GM12878 (cell line): ENCODE measurements around the gene ATXN1L. TPM values are rescaled to one million over a fixed set of nuclear protein-coding genes. Genes with fewer than 3 reads are reported as not detected.
A peak's percentile ranks its signal among the peaks of the same experiment; 100 is the strongest.

ENCODE experiments used
- CBX3 ChIP-seq: fragments of 200-600 bp; sonication (generic); IDR thresholded peaks from 2 replicates; pipeline ENCODE4 v1.6.1; 2016; ENCODE audit warnings: low read depth, borderline replicate concordance
- ESRRA ChIP-seq: IDR thresholded peaks from 2 replicates; pipeline ENCODE4 v1.6.1; 2012; ENCODE audit warnings: mild to moderate bottlenecking, low read length, improper control_type of control experiment
- HCFC1 ChIP-seq: fragments of 150-350 bp; IDR thresholded peaks from 2 replicates; pipeline ENCODE4 v1.6.1; 2014; ENCODE audit warnings: low read length
- IKZF1 ChIP-seq: fragments of 450-650 bp; conservative IDR thresholded peaks from 2 replicates; pipeline ENCODE4 v1.6.1; 2017; ENCODE audit warnings: antibody characterized with exemption, mild to moderate bottlenecking
- KAT2A ChIP-seq: conservative IDR thresholded peaks from 2 replicates; pipeline ENCODE4 v1.6.1; 2011; ENCODE audit warnings: low read depth, low read length; ENCODE audit not compliant: control insufficient read depth
- MXI1 ChIP-seq: fragments of 150-350 bp; IDR thresholded peaks from 2 replicates; pipeline ENCODE4 v1.6.1; 2011; ENCODE audit warnings: low read depth, mild to moderate bottlenecking, inconsistent platforms, low read length, improper control_type of control experiment
- MYB ChIP-seq: fragments of 150-350 bp; IDR thresholded peaks from 2 replicates; pipeline ENCODE4 v1.6.1; 2014; ENCODE audit warnings: mild to moderate bottlenecking, low read depth, low read length, borderline replicate concordance
- POLR2A ChIP-seq: IDR thresholded peaks from 2 replicates; pipeline ENCODE4 v1.6.1; 2011; ENCODE audit warnings: low read depth, mild to moderate bottlenecking, low read length
- POLR2AphosphoS5 ChIP-seq: IDR thresholded peaks from 2 replicates; pipeline ENCODE4 v1.6.1; 2011; ENCODE audit warnings: mild to moderate bottlenecking, low read length, inconsistent platforms
- RAD21 ChIP-seq: IDR thresholded peaks from 2 replicates; pipeline ENCODE4 v1.6.1; 2011; ENCODE audit warnings: mild to moderate bottlenecking, low read depth, low read length, moderate library complexity; ENCODE audit not compliant: insufficient read depth
- SIX5 ChIP-seq: IDR thresholded peaks from 2 replicates; pipeline ENCODE4 v1.6.1; 2011; ENCODE audit warnings: mild to moderate bottlenecking, low read depth, low read length, moderate library complexity; ENCODE audit not compliant: severe bottlenecking
- STAT3 ChIP-seq: IDR thresholded peaks from 2 replicates; pipeline ENCODE4 v1.6.1; 2011; ENCODE audit warnings: low read depth, low read length, improper control_type of control experiment
- TCF3 ChIP-seq: IDR thresholded peaks from 2 replicates; pipeline ENCODE4 v1.6.1; 2012; ENCODE audit warnings: low read depth, mild to moderate bottlenecking, low read length, borderline replicate concordance; ENCODE audit not compliant: insufficient read depth
- YBX1 ChIP-seq: fragments of 450-650 bp; IDR thresholded peaks from 2 replicates; pipeline ENCODE4 v1.6.1; 2016; ENCODE audit warnings: antibody characterized with exemption
- polyA plus RNA-seq, 11 experiments: library from polyadenylated mRNA; depleted of rRNA in 4 of 11; unstranded in 6 of 11; stranded (reverse) in 5 of 11; fragments of >200 nt; fragmentation: Nextera tagmentation in 4 of 11; fragmentation: Illumina TruSeq in 1 of 11; extraction: Ambion mirVana in 4 of 11; extraction: Trizol in 1 of 11; gene quantifications; 1 replicate in 1 of 11; 2 replicates in 10 of 11; pipeline versions ENCODE4 v1.2.1 to v1.2.3, GENCODE V29; 2011 to 2016; ENCODE audit warnings: inconsistent platforms in 2 of 11, missing spikeins in 2 of 11, low read depth in 1 of 11
- total RNA-seq, 4 experiments: library from RNA; depleted of rRNA in 3 of 4; stranded (reverse); fragments of >200 nt in 3 of 4; fragmentation: Illumina TruSeq in 1 of 4; extraction: Trizol in 1 of 4; gene quantifications; 2 replicates each; pipeline versions ENCODE4 v1.2.1 to v1.2.3, GENCODE V29; 2013 to 2021
- TF ChIP-seq, protein P1 (sequence below): fragments of 450-650 bp; conservative IDR thresholded peaks from 2 replicates; pipeline ENCODE4 v1.6.1; 2017; ENCODE audit warnings: mild to moderate bottlenecking, moderate library complexity
- TF ChIP-seq, protein P2 (sequence below): IDR thresholded peaks from 2 replicates; pipeline ENCODE4 v1.6.1; 2012; ENCODE audit warnings: low read depth, low read length, improper control_type of control experiment
- TF ChIP-seq, protein P3 (sequence below): IDR thresholded peaks from 2 replicates; pipeline ENCODE4 v1.6.1; 2012; ENCODE audit warnings: mild to moderate bottlenecking, low read depth, low read length
- TF ChIP-seq, protein P4 (sequence below): IDR thresholded peaks from 2 replicates; pipeline ENCODE4 v1.6.1; 2012; ENCODE audit warnings: improper control_type of control experiment, low read depth, low read length; ENCODE audit not compliant: insufficient replicate concordance

ATXN1L gene
- total and polyA plus RNA-seq, 10 of the 15 experiments (the other 5 are each of a cell fraction or from before 2014, with no cell fraction given), result 1.8 to 14.6 (median 9.2) TPM

DNA sequence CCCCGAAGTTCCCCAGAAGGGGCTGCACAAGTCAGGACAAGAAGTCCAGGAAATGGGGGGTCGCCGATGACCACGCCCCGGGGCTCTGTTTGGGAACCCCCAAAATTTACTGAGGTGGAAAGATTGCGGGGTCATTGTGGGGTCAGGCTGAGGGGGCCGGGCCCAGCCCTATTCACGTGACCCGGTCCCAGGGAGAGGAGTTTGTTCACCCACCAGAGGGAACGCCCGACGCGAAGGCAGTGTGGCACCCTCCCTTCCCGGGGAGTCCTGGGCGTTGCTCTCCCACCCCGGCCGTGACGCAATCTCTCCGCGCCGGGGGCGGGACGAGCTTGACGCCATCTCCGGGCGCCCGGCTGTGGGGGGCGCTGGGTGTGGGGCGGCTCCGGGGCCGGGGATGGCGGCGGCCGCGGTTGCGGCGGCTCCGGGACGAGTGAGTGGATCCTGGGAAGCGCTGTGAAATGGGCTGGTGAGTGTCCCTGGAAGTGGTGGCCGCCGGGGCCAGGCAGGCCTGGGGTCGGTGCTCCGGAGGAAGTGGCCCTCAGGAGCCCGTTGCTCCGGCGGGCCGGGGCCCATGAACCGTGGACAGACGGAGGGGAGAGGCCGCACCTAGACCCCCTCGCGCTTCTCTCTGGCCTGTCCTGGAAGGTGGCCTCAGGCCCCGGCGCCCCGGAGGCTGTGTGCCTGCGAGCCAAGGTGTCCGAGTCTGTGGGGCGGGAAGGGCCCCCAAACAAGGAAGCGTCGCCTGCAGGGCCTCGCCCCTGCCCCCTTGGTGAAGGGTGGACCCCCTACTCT is at the start of gene ATXN1L (continued):
- TF ChIP-seq, protein P1, sequence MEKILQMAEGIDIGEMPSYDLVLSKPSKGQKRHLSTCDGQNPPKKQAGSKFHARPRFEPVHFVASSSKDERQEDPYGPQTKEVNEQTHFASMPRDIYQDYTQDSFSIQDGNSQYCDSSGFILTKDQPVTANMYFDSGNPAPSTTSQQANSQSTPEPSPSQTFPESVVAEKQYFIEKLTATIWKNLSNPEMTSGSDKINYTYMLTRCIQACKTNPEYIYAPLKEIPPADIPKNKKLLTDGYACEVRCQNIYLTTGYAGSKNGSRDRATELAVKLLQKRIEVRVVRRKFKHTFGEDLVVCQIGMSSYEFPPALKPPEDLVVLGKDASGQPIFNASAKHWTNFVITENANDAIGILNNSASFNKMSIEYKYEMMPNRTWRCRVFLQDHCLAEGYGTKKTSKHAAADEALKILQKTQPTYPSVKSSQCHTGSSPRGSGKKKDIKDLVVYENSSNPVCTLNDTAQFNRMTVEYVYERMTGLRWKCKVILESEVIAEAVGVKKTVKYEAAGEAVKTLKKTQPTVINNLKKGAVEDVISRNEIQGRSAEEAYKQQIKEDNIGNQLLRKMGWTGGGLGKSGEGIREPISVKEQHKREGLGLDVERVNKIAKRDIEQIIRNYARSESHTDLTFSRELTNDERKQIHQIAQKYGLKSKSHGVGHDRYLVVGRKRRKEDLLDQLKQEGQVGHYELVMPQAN, result peak; percentile 64
- TF ChIP-seq IKZF1 (peak; percentile 89), KAT2A (no peak), MYB (no peak), HCFC1 (peak; percentile 81), CBX3 (no peak), TCF3 (0 out of 2 replicates have a peak, but pooled peaks have one; percentile 24), POLR2A (peak; percentile 94), YBX1 (no peak), RAD21 (0 out of 2 replicates have a peak, but pooled peaks have one; percentile 16), MXI1 (peak; percentile 57; the same call in 1 of the 2 replicates), ESRRA (peak; percentile 69; the same call in 1 of the 2 replicates), SIX5 (peak; percentile 61), STAT3 (no peak), POLR2AphosphoS5 (peak; percentile 81; the same call in 1 of the 2 replicates)
- TF ChIP-seq, protein P2, sequence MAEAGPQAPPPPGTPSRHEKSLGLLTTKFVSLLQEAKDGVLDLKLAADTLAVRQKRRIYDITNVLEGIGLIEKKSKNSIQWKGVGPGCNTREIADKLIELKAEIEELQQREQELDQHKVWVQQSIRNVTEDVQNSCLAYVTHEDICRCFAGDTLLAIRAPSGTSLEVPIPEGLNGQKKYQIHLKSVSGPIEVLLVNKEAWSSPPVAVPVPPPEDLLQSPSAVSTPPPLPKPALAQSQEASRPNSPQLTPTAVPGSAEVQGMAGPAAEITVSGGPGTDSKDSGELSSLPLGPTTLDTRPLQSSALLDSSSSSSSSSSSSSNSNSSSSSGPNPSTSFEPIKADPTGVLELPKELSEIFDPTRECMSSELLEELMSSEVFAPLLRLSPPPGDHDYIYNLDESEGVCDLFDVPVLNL, result no peak
- TF ChIP-seq, protein P3, sequence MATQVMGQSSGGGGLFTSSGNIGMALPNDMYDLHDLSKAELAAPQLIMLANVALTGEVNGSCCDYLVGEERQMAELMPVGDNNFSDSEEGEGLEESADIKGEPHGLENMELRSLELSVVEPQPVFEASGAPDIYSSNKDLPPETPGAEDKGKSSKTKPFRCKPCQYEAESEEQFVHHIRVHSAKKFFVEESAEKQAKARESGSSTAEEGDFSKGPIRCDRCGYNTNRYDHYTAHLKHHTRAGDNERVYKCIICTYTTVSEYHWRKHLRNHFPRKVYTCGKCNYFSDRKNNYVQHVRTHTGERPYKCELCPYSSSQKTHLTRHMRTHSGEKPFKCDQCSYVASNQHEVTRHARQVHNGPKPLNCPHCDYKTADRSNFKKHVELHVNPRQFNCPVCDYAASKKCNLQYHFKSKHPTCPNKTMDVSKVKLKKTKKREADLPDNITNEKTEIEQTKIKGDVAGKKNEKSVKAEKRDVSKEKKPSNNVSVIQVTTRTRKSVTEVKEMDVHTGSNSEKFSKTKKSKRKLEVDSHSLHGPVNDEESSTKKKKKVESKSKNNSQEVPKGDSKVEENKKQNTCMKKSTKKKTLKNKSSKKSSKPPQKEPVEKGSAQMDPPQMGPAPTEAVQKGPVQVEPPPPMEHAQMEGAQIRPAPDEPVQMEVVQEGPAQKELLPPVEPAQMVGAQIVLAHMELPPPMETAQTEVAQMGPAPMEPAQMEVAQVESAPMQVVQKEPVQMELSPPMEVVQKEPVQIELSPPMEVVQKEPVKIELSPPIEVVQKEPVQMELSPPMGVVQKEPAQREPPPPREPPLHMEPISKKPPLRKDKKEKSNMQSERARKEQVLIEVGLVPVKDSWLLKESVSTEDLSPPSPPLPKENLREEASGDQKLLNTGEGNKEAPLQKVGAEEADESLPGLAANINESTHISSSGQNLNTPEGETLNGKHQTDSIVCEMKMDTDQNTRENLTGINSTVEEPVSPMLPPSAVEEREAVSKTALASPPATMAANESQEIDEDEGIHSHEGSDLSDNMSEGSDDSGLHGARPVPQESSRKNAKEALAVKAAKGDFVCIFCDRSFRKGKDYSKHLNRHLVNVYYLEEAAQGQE, result no peak
- TF ChIP-seq, protein P4, sequence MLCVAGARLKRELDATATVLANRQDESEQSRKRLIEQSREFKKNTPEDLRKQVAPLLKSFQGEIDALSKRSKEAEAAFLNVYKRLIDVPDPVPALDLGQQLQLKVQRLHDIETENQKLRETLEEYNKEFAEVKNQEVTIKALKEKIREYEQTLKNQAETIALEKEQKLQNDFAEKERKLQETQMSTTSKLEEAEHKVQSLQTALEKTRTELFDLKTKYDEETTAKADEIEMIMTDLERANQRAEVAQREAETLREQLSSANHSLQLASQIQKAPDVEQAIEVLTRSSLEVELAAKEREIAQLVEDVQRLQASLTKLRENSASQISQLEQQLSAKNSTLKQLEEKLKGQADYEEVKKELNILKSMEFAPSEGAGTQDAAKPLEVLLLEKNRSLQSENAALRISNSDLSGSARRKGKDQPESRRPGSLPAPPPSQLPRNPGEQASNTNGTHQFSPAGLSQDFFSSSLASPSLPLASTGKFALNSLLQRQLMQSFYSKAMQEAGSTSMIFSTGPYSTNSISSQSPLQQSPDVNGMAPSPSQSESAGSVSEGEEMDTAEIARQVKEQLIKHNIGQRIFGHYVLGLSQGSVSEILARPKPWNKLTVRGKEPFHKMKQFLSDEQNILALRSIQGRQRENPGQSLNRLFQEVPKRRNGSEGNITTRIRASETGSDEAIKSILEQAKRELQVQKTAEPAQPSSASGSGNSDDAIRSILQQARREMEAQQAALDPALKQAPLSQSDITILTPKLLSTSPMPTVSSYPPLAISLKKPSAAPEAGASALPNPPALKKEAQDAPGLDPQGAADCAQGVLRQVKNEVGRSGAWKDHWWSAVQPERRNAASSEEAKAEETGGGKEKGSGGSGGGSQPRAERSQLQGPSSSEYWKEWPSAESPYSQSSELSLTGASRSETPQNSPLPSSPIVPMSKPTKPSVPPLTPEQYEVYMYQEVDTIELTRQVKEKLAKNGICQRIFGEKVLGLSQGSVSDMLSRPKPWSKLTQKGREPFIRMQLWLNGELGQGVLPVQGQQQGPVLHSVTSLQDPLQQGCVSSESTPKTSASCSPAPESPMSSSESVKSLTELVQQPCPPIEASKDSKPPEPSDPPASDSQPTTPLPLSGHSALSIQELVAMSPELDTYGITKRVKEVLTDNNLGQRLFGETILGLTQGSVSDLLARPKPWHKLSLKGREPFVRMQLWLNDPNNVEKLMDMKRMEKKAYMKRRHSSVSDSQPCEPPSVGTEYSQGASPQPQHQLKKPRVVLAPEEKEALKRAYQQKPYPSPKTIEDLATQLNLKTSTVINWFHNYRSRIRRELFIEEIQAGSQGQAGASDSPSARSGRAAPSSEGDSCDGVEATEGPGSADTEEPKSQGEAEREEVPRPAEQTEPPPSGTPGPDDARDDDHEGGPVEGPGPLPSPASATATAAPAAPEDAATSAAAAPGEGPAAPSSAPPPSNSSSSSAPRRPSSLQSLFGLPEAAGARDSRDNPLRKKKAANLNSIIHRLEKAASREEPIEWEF, result no peak
